ENCODE data around the gene DRAXIN. TPM values are rescaled to one million over a fixed set of nuclear protein-coding genes. Genes with fewer than 3 reads are reported as not detected.

The DRAXIN gene
- total RNA-seq, 4 donors from 2014 or later, result under 0.01 to 0.06 TPM; not detected in 2

GRCh38 chr1:11774753-11775152 lies 83.2 kb downstream of the DRAXIN start:
- H3K27me3 ChIP-seq, result peaks cover 0 to 11% (median 0%) of the 10 kb centered on the region in 4 donors
- no peaks in the 10 kb centered on the region for H3K36me3 ChIP-seq
- 92% methylated on average over 9 of the region's 9 CpGs for WGBS
- H3K4me1 ChIP-seq, result no peaks in the 10 kb centered on the region
- no peak overlapping the region for H3K27ac ChIP-seq (replicated peaks in 1 of 4)
- no peak for DNase-seq (ENCODE audit: extremely low spot score)
- no peaks in the 10 kb centered on the region for H3K9me3 ChIP-seq
- no peak overlapping the region for H3K4me3 ChIP-seq
- intact Hi-C loops (cut with DNase I), result no loop called here
- TF ChIP-seq EP300 (IDR thresholded peaks at IDR 0.05), result no peak
- TF ChIP-seq CTCF (IDR thresholded peaks at IDR 0.05), result no peak
- TF ChIP-seq POLR2A (IDR thresholded peaks at IDR 0.05; ENCODE audit: low read depth), result no peak
- no peak for TF ChIP-seq POLR2AphosphoS5 (IDR thresholded peaks at IDR 0.05)

Other genes with a start within 250 kb of the DRAXIN start
- gene DISP3, start 212.6 kb upstream of the DRAXIN start, total RNA-seq, result not detected
- gene FBXO2, start 37.3 kb upstream of the DRAXIN start, total RNA-seq, result 10 to 100 TPM in 2 of 4 donors, 1 to 10 TPM in 2; 3.1 to 12.0 (median 8.3) TPM
- gene FBXO44, start 36.8 kb upstream of the DRAXIN start, total RNA-seq, result 10 to 100 TPM; 13.3 to 19.8 (median 16.1) TPM
- gene FBXO6, start 27.5 kb upstream of the DRAXIN start, total RNA-seq, result 10 to 100 TPM; 12.9 to 21.9 (median 15.2) TPM
- gene MAD2L2, start 10.6 kb upstream of the DRAXIN start, total RNA-seq, result 10 to 100 TPM; 31.6 to 51.7 (median 42.4) TPM
- gene AGTRAP, start 44.4 kb downstream of the DRAXIN start, total RNA-seq, result 10 to 100 TPM; 31.6 to 73.4 (median 45.6) TPM
- 1 to 10 TPM in 2 of 4 donors, not detected in 2; 2.3 to 4.3 TPM for gene C1orf167, start 70.5 kb downstream of the DRAXIN start, total RNA-seq
- gene MTHFR, start 114.3 kb downstream of the DRAXIN start, total RNA-seq, result 10 to 100 TPM; 23.4 to 38.6 (median 26.8) TPM
- gene CLCN6, start 114.5 kb downstream of the DRAXIN start, total RNA-seq, result 10 to 100 TPM; 12.5 to 19.7 (median 15.5) TPM
- gene NPPA, start 156.1 kb downstream of the DRAXIN start, total RNA-seq, result 1 to 10 TPM in 1 of 4 donors, not detected in 3; 1.7 TPM
- gene NPPB, start 167.2 kb downstream of the DRAXIN start, total RNA-seq, result not detected
- 100 to 1,000 TPM in 2 of 4 donors, 10 to 100 TPM in 2; 77.7 to 145 (median 104) TPM for gene KIAA2013, start 234.7 kb downstream of the DRAXIN start, total RNA-seq
- gene PLOD1, start 243.0 kb downstream of the DRAXIN start, total RNA-seq, result 100 to 1,000 TPM in 1 of 4 donors, 10 to 100 TPM in 3; 67.5 to 111 (median 75.0) TPM